Hepatocyte (in vitro differentiated cells): Measurements from ENCODE around the gene FZR1. TPM values are rescaled to one million over a fixed set of nuclear protein-coding genes. Genes with fewer than 3 reads are reported as not detected.
"Not testable (repeated sequence)": the region's sequence is repeated elsewhere in the genome, so short reads cannot be mapped to it uniquely, and the experiment has no call there.

Experiments used
- DNase-seq: peaks from one replicate; pipeline ENCODE4 v3.0.0-alpha.2; 2016; ENCODE audit warnings: low spot score
- H2AFZ ChIP-seq: fragments of 200-600 bp; sonication (generic); 2 replicates; pipeline ENCODE4 v1.6.0; 2016; ENCODE audit warnings: antibody characterized with exemption, mild to moderate bottlenecking
- H3K27ac ChIP-seq: fragments of 200-600 bp; sonication (generic); 2 replicates; pipeline ENCODE4 v1.5.1; 2016; ENCODE audit warnings: mild to moderate bottlenecking
- H3K27me3 ChIP-seq: fragments of 200-600 bp; sonication (generic); 2 replicates; pipeline ENCODE4 v1.6.1; 2016
- H3K36me3 ChIP-seq: fragments of 200-600 bp; sonication (generic); replicated peaks from 2 replicates; pipeline ENCODE4 v1.5.1; 2016; ENCODE audit warnings: low read depth; ENCODE audit not compliant: insufficient read depth
- H3K4me1 ChIP-seq: fragments of 200-600 bp; sonication (generic); 2 replicates; pipeline ENCODE4 v1.5.1; 2016; ENCODE audit warnings: mild to moderate bottlenecking, moderate library complexity; ENCODE audit not compliant: insufficient read depth
- H3K4me2 ChIP-seq: fragments of 200-600 bp; sonication (generic); 2 replicates; pipeline ENCODE4 v1.6.0; 2016
- H3K4me3 ChIP-seq: fragments of 200-600 bp; sonication (generic); 2 replicates; pipeline ENCODE4 v1.5.1; 2016; ENCODE audit warnings: mild to moderate bottlenecking
- H3K79me2 ChIP-seq: fragments of 200-600 bp; sonication (generic); 2 replicates; pipeline ENCODE4 v1.6.0; 2017; ENCODE audit warnings: mild to moderate bottlenecking
- H3K9me2 ChIP-seq: fragments of 200-600 bp; sonication (generic); replicated peaks from 2 replicates; pipeline ENCODE4 v1.6.0; 2017; ENCODE audit warnings: mild to moderate bottlenecking; ENCODE audit not compliant: insufficient read depth
- H3K9me3 ChIP-seq: fragments of 200-600 bp; sonication (generic); 2 replicates; pipeline ENCODE4 v1.5.1; 2016; ENCODE audit warnings: low read depth, mild to moderate bottlenecking
- H4K20me1 ChIP-seq: fragments of 200-600 bp; sonication (generic); 2 replicates; pipeline ENCODE4 v1.6.0; 2016; ENCODE audit warnings: mild to moderate bottlenecking; ENCODE audit not compliant: insufficient read depth, poor library complexity, severe bottlenecking
- EZH2 ChIP-seq: fragments of 200-600 bp; sonication (generic); IDR thresholded peaks from 2 replicates; pipeline ENCODE4 v1.6.1; 2016; ENCODE audit warnings: antibody characterized with exemption, mild to moderate bottlenecking, borderline replicate concordance
- EZH2phosphoT487 ChIP-seq: fragments of 200-600 bp; sonication (generic); IDR thresholded peaks from one replicate; pipeline ENCODE4 v1.6.1; 2018; ENCODE audit warnings: antibody characterized with exemption, mild to moderate bottlenecking, low read depth, moderate library complexity; ENCODE audit not compliant: unreplicated experiment, severe bottlenecking
- WGBS: methylation state at CpG from one replicate; pipeline ENCODE4 v1.1.6; 2016; ENCODE audit warnings: low lambda C conversion rate; ENCODE audit errors: missing lambda C conversion rate; 5-methylcytosine and 5-hydroxymethylcytosine counted together
- polyA plus RNA-seq: library from polyadenylated mRNA; unstranded; fragments of >200 nt; fragmentation: Nextera tagmentation; extraction: Ambion mirVana; gene quantifications from 2 replicates; pipeline ENCODE4 v1.2.1, GENCODE V29; 2016
- total RNA-seq: library from RNA; depleted of rRNA; stranded (reverse); fragments of >200 nt; gene quantifications from 2 replicates; pipeline ENCODE4 v1.2.3, GENCODE V29; 2014
- TF ChIP-seq, protein P1 (sequence below): fragments of 200-600 bp; sonication (generic); IDR thresholded peaks from 2 replicates; pipeline ENCODE4 v1.5.1; 2016; ENCODE audit warnings: antibody characterized with exemption, mild to moderate bottlenecking; ENCODE audit not compliant: poor library complexity

Gene FZR1
- total and polyA plus RNA-seq, 2 experiments from 2014 or later, result 32.1 to 51.0 TPM

DNA sequence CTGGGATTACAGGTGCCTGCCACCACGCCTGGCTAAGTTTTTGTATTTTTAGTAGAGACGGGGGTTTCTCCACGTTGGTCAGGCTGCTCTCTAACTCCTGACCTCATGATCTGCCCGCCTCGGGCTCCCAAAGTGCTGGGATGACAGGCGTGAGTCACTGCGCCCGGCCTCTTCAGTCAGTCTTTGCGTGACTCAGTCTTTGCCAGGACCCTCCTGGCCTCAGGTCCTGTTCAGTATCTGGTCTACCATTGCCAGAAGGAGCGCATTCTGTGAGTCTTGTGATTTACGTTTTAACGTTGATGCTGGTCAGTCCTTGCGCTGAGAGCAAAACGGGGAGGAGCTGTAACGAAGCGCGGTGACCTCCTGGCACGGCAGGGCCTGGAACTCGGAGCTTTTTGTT lies 59.0 kb downstream of the FZR1 start:
- Histone ChIP-seq H3K4me3 (no peak overlapping the region), H4K20me1 (no peaks in the 10 kb centered on the region), H3K4me2 (no peak overlapping the region), H3K36me3 (no peaks in the 10 kb centered on the region), H3K9me3 (no peaks in the 10 kb centered on the region), H3K79me2 (no peaks in the 10 kb centered on the region), H3K27me3 (no peaks in the 10 kb centered on the region), H2AFZ (no peak overlapping the region), H3K27ac (no peak overlapping the region), H3K4me1 (no peaks in the 10 kb centered on the region), H3K9me2 (no peaks in the 10 kb centered on the region)
- TF ChIP-seq EZH2 (no peak), EZH2phosphoT487 (no peak)
- TF ChIP-seq, protein P1, sequence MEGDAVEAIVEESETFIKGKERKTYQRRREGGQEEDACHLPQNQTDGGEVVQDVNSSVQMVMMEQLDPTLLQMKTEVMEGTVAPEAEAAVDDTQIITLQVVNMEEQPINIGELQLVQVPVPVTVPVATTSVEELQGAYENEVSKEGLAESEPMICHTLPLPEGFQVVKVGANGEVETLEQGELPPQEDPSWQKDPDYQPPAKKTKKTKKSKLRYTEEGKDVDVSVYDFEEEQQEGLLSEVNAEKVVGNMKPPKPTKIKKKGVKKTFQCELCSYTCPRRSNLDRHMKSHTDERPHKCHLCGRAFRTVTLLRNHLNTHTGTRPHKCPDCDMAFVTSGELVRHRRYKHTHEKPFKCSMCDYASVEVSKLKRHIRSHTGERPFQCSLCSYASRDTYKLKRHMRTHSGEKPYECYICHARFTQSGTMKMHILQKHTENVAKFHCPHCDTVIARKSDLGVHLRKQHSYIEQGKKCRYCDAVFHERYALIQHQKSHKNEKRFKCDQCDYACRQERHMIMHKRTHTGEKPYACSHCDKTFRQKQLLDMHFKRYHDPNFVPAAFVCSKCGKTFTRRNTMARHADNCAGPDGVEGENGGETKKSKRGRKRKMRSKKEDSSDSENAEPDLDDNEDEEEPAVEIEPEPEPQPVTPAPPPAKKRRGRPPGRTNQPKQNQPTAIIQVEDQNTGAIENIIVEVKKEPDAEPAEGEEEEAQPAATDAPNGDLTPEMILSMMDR, result no peak
- DNase-seq, result peak; percentile 19
- WGBS, result 88% methylated on average over 19 of the region's 19 CpGs

DNA sequence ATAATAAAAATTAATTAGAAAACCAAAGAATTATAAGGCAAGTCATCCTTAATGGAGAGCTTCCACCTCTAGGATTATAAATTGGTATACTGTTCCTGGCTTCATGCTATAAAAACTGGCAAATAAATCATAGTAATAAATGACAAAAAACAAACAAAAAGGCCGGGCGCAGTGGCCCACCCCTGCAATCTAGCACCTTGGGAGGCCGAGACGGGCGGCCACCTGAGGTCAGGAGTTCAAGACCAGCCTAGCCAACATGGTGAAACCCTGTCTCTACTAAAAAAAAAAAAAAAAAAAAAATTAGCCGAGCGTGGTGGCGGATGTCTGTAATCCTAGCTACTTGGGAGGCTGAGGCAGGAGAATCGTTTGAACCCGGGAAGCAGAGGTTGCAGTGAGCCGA lies 63.9 kb downstream of the FZR1 start:
- H4K20me1 ChIP-seq, H3K27me3 ChIP-seq, H3K4me3 ChIP-seq, H3K27ac ChIP-seq, H3K9me3 ChIP-seq, H3K36me3 ChIP-seq, H3K4me2 ChIP-seq, DNase-seq, H3K9me2 ChIP-seq, H3K79me2 ChIP-seq, H3K4me1 ChIP-seq, H2AFZ ChIP-seq: not testable (repeated sequence)
- 88% methylated on average over 11 of the region's 11 CpGs for WGBS

DNA sequence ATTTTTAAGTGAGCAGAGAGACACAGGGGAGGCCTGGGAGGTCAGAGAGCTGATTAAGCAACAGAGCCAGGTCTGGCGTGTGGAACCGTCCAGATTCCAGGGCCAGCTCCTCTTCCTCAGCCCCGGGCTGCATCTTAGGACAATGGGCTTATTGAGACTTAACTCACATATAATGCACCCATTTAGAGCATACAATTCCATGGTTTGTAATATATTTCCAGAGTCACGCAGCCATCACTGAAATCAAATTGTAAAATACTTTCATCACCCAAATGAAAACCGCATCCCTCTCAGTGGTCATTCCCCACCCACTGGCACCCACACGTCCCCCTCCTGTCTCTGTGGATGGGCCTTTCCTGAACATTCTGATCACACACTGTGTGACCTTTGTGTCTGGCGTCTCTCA lies 64.5 kb downstream of the FZR1 start:
- DNase-seq, result no peak
- Histone ChIP-seq H3K9me2 (no peaks in the 10 kb centered on the region), H3K79me2 (peaks cover 3% of the 10 kb centered on the region), H3K36me3 (no peaks in the 10 kb centered on the region), H4K20me1 (peaks cover 3% of the 10 kb centered on the region), H3K4me1 (no peaks in the 10 kb centered on the region), H3K27ac (no peak overlapping the region), H3K4me3 (no peak overlapping the region), H3K4me2 (no peak overlapping the region), H3K27me3 (no peaks in the 10 kb centered on the region), H3K9me3 (no peaks in the 10 kb centered on the region), H2AFZ (no peak overlapping the region)
- TF ChIP-seq EZH2 (no peak), EZH2phosphoT487 (no peak)
- TF ChIP-seq, protein P1, result no peak
- WGBS, result 91% methylated on average over 7 of the region's 7 CpGs

DNA sequence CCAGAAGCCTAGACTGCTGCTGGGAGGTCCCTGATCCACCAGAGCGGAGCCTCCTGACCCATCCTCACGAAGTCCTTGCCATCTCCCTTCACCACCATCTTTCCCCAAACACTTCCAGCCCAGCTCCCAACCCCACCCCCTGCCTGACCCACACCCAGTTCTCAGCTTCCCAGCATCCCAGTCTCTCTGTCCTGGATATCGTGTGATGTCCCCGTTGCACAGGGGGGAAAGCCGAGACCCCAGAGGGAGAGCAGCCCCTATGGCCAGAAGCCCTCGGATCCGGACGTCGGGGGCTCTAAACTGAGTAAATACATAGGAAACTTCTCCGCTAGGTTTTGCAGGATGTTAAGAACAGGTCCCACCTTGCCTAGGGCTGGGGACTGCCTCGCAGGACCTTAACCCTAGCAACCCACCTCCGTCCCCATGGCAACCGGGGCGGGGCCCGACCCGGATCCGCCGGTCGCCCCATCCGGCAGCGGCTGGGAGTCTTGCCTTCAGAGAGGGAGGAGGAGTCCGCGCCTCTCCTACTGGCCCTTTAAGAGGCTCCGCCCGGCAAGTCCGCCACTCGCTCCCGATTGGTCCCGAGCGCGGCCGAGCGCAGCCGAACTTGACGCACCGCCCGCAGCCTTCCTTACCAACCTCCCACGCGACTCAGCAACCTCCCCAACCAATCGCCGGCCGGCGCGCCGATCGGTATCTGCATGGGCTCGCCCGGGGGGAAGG lies 66.2 kb downstream of the FZR1 start:
- H3K27ac ChIP-seq, result no peak overlapping the region
- peak overlapping the region; percentile 76 for H3K4me2 ChIP-seq
- H3K27me3 ChIP-seq, result no peaks in the 10 kb centered on the region
- peak overlapping the region; percentile 53 for H2AFZ ChIP-seq
- H3K4me1 ChIP-seq, result peaks cover 9% of the 10 kb centered on the region
- no peaks in the 10 kb centered on the region for H3K36me3 ChIP-seq
- H3K9me2 ChIP-seq, result no peaks in the 10 kb centered on the region
- peaks cover 3% of the 10 kb centered on the region for H4K20me1 ChIP-seq
- H3K79me2 ChIP-seq, result peaks cover 3% of the 10 kb centered on the region
- no peaks in the 10 kb centered on the region for H3K9me3 ChIP-seq
- TF ChIP-seq EZH2 (no peak), EZH2phosphoT487 (no peak)
- TF ChIP-seq, protein P1, result no peak
- peak; percentile 100 for DNase-seq
- WGBS, result 6% methylated on average over 46 of the region's 48 CpGs
- H3K4me3 ChIP-seq, result no peak overlapping the region
